ENCODE measurements around the gene RSRC1.
"Not testable (repeated sequence)": the region's sequence is repeated elsewhere in the genome, so short reads cannot be mapped to it uniquely, and the experiment has no call there.

The RSRC1 gene

DNA sequence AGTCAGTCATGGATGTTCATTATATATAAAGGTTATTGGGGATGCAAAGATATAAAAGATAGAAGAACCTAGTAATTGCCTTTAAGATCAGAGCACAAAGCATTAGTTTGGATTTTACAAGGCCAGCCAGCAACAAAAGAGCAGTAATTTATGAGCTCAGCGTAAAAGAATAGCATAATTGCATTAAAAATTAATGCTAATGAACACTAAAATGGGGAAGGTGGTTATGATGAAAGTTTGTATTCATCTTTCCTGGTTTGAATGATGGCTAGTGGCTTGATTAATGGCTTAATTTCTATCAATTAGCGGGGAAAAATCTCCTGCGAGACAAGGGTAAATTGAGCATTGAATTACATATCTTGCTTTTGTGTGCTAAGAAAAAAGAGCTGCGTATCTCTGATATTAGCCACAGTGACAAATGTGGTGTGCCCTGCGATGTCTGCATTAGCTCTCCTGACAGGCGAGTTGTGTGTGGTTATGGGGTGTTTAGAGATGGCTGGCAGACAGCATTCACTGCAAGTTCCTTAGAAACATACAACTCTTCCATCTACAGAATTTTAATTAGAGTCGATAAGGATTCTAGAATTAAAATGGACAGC, 418.3 kb downstream of the RSRC1 start:
- no peak for DNase-seq (ENCODE audit: low read depth in 2 of 2)

DNA sequence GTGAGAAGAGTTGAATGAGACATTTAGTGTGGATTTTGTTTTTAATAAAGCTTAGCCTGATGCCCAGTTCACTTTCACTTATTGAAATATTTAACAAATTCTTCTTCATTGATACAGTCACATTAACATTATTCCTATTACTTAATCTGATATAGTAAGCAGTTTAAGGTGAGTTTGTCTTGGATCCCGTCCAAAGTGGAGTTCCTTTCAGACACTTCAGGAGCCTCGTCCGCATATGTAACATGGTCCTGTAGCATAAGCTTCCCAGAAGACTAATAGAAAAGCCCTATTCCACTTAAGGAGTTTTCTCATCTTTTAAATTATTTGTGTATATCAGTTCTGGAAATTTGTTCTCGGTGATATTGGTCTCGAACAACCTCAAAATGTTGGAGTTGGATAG, 421.4 kb downstream of the RSRC1 start:
- DNase-seq (ENCODE audit: low read depth in 2 of 2), result no peak

DNA sequence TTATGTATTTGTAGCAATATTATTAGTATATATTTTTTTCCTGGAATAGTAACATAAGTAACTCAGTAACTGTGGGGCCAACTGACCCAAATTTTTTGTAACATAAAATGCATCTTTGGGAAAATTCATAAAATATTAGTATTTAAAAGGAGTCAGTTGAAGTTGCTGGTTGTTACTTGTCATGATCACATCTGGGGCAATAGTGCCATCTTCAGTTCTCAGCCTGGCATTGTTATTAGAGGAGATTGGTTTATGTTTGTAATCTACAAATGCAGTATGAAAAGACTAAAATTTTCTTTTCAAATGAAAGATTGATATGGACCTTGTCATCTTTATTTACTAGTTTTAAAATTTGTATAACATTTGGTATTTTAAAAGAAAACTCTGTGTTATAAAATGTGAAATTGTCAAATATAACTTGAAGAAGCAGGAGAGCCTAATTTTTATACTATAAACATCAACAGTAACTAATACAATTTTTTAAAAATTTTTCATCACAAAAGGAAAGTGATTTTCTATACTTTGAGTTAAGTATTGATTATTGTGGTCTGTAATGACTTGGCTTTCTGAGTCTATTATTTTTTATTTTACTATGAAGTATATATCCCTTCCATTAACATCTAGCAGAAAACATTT, 422.3 kb downstream of the RSRC1 start:
- DNase-seq (ENCODE audit: low read depth in 2 of 2), result no peak

DNA sequence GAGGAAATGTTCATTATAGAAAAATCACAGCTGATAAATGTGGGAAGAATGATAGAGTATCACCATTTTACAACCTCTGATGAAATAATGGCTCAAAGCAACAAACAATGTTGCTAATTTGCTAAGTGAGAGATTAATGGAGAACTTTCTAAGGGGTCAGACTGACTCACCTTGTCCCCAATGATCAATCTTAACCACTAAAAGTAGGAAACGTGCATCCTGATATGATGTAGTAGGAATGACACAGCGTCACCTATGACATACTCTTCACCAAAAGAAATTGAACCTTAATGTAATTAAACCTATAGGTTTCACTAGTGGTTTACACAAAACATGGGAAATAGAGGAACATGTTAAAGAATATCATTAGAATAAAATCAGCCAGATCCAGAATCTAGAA, 426.0 kb downstream of the RSRC1 start:
- no peak for DNase-seq (ENCODE audit: low read depth in 2 of 2)

DNA sequence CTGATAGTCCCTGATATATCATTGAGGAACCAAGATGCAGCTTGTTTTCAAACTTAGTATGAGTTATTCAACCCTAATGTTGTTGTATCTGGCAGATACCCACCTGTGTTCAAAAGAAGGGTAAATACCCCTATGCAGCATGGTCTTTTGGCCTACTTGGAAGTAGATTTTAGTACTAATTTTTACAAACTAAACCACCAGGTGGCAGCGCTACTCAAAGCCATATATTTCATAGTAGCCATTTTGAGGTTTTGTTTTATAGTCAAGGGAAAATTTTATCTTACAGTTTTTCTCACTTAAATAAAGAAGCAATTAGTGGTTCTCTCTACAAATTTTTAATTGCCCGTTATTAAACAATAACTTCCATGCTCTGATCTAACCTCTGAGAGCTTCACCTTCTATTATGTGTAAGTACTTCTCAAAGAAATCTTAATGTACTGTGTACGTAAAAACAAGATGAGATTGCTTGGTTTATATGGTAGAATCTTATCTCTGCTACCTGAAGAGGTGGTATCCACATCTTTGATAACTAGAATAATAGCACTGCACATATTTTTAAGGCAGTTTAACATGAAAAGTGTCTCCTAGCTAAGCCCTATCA, 429.6 kb downstream of the RSRC1 start:
- DNase-seq (ENCODE audit: low read depth in 2 of 2), result peak in 1 of 2 donors; percentile 5

DNA sequence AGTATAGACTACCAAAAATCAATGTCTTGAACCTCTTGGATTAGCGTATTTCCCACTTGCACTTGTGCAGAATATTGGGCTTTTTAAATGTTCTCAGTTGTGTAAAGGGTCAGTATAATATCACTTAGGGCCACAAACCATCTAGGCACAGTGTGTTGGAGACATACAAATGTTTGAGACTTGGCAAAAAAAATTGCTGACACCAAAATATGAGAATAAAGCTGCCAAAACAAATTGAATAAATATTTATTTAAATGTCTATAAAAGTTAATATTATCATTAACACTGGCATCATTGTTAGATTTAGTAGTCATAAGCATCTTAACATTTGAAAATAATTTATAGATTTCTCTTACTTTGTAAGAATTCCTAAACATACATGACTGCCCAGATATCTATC, 430.2 kb downstream of the RSRC1 start:
- no peak for DNase-seq (ENCODE audit: low read depth in 2 of 2)

DNA sequence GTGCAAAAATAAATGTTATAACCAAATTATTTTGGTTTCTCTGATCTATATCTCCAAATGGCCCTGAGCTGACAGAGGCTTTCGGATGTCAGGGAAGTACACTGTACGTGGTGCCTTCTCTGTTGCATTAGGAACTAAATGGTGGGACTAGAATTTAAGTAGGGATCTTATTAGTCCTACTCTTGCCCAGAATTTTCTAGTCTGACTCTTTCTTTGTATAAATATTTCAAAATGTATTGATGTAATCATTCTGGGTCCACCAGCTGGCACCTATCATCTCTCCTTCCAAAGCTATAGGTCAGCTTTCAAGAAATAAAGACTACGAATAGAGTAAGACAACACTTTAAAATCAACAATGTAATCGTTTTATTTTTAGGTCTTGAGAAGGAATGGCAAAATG, 438.8 kb downstream of the RSRC1 start:
- DNase-seq (ENCODE audit: low read depth in 2 of 2), result no peak

DNA sequence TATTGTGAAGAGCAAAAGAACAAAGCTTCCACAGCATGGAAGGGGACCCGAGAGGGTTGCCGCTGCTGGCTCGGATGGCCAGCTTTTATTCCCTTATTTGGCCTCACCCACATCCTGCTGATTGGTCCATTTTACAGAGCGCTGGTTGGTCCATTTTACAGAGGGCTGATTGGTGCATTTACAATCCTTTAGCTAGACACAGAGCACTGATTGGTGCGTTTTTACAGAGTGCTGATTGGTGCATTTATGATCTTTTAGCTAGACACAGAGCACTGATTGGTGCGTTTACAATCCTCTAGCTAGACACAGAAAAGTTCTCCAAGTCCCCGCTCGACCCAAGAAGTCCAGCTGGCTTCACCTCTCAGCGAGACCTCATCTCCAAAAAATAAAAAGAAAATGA, 440.0 kb downstream of the RSRC1 start:
- DNase-seq (ENCODE audit: low read depth in 2 of 2), result not testable (repeated sequence)

DNA sequence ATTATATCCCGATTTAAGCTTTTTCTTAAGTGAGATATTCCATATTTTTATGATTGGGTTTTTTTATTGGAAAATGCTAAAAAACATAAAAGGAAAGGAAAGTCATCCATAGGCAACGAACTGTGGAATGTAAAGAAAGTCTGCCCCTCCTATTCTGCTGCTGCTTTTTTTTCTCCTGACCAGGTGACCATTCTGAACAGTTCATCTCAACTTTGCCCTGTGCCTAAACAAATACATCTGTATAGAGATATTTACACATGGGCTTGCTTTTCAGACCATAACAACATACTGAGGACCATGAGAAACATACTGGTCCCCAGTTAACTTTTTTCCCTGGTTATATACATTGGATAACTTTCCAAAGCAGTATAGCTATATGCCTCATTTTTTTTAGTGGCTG, 442.2 kb downstream of the RSRC1 start:
- no peak for DNase-seq (ENCODE audit: low read depth in 2 of 2)

DNA sequence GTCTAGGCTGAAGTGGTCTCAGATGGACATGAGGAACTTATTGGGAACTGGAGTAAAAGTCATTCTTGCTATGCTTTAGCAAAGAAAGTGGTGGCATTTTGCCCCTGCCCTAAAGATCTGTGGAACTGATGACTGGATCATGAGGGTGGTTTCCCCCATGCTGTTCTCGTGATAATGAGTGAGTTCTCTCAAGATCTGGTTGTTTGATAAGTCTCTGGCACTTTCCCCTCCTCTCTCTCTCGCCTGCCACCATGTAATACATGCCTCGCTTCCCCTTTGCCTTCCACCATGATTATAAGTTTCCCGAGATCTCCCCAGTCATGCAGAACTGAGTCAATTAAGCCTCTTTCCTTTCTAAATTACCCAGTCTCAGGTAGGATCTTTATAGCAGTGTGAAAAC, 449.6 kb downstream of the RSRC1 start:
- no peak for DNase-seq (ENCODE audit: low read depth in 2 of 2)

DNA sequence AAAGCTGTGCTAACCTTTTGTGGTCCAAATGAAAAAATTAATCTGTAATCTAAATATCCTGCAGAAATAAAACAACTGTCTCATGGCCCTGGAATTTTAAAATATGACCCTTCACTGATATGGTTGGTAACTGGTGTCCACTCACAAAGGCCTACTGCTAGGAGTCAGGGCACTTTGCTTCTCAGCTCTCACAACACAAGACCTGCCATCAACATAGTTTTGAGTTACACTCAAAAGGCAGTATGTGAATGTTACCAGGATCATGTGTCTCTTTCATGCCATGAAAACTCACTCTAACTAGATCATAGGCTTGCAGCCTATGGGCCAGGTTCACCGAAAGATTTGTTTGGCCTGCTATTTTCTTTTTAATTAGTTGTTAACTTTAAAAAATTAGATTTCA, 451.1 kb downstream of the RSRC1 start:
- no peak for DNase-seq (ENCODE audit: low read depth in 2 of 2)

DNA sequence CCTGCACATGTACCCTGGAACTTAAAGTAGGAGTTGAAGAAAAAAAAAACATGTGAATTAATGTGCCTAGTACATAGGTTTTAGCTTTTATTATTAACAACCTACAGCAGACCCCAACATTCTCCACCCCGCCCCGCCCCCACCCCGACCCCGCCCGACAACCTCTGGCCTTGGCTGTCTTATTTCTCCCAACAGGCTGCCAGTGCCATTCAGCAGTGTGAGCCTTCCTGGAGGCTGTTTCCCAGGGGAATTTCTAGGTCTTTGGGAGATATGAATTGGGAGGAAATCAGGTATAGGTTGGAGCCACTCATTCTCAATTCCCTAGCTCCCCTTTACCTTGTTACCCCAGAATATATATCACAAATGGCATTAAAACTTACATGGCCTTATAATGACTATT, 452.8 kb downstream of the RSRC1 start:
- no peak for DNase-seq (ENCODE audit: low read depth in 2 of 2)

DNA sequence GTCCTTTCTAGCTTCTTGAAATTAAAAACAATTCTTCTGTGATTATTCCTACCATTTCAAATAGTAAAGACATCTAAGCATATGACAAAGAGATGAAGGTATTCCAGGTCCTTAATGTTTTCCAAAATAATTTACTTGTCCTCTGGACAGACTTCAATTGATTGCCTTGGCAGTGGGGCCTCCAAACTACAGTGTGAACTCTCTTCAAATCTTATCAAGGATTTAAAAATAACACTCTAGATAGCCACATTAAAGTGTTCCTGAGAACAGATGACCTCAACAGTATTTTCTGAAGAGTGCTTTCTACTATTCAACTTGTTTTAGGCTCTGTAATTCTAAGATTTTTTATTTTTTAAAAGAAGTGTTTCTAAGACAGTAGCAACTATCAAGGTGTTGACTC, 453.2 kb downstream of the RSRC1 start:
- no peak for DNase-seq (ENCODE audit: low read depth in 2 of 2)

DNA sequence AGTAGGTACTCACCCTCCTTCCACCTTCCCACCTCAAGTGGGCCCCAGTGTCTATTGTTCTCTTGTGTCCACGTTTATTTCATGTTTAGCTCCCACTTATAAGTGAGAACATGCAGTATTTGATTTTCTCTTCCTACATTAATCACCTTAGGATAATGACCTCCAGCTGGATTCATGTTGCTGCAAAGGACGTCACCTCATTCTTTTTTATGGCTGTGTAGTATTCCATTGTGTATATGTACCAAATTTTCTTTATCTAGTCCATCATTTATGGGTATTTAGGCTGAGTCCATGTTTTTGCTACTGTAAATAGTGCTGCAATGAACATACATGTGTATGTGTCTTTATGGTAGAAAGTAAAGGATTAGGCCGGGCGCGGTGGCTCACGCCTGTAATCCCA, 455.2 kb downstream of the RSRC1 start:
- no peak for DNase-seq (ENCODE audit: low read depth in 2 of 2)

DNA sequence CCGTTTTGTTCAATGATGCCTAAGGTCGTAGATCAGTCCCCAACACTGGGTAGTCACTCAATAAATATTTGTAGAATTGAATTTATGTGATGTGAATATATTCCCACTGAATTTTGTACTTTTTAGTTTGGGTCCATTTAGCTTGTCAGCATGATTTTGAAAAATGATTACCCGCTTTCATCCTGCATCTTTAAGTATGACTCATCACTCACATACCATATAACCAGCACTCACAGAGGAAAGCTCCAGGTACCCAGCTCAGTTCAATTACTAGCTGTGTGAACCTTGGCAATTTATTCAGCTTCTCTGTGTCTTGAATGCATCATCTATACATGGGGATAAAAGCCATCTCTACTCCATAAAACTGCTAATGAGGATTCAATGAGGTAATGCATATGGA, 458.9 kb downstream of the RSRC1 start:
- DNase-seq (ENCODE audit: low read depth in 2 of 2), result no peak

DNA sequence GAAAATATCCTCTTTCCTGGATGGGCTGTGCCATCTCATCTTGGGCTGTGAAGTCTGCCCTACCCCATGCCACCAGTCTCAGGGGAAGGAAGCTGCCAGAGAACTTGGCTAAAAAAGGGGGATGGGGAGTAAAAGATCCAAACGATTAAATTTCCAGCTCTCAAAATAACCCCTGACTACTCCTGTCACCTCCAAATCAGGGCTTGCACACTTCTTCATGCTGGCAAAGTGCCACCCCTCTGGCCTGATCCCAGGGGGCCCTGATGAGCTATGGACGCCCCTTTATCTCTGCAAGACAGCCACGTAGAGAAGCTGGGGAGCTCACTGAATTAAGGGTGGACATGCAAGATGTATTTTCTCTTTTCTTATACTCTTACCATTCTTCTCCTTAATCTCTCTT, 459.9 kb downstream of the RSRC1 start:
- DNase-seq (ENCODE audit: low read depth in 2 of 2), result no peak

DNA sequence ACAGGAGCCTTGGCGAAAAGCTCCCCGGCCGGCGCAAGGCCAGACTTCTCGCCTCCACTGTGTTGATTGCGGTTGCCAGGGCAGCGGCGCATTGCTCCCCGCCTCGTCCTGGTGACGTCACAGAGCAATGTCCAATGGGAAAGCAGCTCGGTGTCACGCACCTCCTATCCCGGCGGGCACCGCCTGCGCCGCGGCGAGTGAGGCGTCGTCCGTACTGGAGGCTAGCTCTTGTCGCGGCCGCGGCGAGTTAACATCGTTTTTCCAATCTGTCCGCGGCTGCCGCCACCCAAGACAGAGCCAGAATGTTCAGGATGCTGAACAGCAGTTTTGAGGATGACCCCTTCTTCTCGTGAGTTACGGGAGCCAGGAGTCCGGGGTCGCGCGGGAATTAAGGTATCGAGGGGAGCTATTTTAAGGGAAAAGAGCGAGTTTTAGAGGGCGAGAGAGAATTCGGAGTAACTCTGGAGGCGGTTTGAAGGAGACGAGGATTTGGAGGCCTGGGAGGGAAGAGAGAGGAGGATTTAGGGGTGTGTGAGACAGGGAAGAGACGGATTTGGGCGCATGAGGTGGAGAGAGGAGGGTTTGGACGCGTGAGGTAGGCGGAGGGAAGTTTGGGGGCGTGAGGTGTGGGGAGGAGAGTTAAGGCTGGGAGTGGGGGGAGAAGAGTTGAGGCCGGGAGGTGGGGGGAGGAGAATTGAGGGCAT, 461.3 kb downstream of the RSRC1 start, which contains the start of gene MLF1:
Gene MLF1, plus strand, starts transcription at position 196 of the 704 bp plus-strand sequence. Its CDS starts 107 bp downstream, at position 303.
- DNase-seq (ENCODE audit: low read depth in 2 of 2), result peak; percentile 64 to 68

DNA sequence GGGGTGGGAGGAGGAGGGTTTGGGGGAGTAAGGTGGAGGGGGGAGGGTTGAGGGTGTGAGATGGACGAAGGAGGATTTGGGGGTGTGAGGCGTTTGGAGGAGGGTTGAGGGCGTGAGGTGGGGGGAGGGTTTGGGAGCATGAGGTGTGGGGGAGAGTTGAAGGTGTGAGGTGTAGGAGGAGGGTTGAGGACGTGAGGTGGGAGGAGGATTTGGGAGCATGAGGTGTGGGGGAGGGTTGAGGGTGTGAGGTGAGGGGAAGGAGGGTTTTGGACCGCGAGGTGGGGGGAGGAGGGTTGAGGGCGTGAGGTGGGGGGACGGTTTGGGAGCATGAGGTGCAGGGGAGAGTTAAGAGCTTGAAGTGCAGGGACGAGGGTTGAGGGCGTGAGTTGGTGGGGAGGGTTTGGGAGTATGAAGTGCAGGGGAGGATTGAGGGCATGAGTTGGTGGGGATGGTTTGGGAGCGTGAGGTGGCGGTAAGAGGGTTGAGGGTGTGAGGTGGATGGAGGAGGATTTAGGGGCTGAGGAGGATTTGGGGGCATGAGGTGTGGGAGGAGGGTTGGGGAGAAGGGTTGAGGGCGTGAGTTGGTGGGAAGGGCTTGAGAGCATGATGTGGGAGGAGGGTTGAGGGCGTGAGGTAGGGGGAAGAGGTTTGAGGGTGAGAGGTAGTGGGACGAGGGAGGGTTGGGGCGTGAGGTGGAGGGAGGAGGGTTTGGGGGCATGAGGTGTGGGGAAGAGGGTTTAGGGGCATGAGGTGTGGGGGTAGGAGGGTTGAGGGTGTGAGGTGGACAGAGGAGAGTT, 462.3 kb downstream of the RSRC1 start:
- no peak for DNase-seq (ENCODE audit: low read depth in 2 of 2)

DNA sequence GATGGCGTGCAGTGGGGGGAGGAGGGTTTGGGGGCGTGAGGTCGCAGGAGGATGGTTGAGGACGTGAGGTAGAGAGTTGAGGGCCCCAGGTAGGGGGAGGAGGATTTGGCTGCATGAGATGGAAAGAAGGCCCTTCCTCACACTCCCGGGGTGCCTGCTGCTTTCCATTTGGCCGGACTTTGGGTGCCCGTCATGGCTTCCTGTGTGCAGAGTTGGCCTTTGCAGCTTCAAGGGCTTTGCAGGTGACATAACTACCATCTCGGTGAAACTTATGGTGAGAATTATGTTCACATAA, 462.8 kb downstream of the RSRC1 start:
- DNase-seq (ENCODE audit: low read depth in 2 of 2), result no peak

DNA sequence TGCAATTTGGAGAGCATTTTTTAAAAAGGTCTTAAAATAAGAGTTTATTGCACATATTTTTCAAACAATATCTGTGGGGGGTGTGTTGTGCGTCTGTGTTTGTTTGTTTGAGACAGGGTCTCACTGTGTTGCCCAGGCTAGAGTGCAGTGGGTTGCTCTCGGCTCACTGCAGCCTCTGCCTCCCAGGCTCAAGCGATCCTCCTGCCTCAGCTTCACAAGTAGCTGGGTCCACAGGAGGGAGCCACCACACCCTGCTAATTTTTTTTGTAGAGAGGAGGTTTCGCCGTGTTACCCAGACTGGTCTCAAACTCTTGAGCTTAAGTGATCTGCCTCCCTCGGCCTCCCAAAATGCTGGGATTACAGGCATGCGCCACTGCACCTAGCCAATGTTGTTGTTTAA, 463.8 kb downstream of the RSRC1 start:
- no peak for DNase-seq (ENCODE audit: low read depth in 2 of 2)

DNA sequence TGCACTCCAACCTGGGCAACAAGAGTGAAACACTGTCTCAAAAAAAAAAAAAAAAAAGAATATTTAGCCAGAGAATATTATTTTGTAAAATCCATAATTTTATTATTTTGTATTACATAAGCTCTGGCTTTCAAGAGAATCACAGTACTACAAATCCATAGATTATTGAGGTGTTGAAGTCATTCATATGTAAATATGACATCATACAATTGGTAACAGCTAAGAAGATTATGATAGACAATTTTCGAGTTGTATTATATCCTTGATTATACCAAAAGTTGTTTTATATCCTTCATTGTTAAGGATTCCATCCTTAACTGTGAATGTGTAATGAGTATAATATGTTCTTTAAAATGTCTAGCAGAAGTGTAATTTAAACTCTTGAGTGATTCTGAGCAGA, 464.8 kb downstream of the RSRC1 start:
- no peak for DNase-seq (ENCODE audit: low read depth in 2 of 2)

DNA sequence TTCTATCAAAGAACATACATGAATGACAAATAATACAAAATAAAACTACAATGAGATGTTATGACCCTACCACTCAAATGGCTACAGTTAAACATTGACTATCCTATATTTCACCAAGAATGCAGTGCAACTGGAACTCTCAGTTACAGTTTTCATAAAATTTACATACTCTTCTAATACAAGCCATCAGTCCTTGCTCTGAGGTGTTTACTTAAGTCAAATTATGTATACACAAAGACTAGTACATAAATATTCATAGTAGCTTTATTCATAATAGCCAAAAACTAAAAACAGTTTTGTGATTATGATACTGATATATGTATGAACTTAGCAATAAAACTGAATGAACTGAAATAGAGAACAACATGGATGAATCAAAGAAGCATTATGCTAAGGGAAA, 480.3 kb downstream of the RSRC1 start:
- DNase-seq (ENCODE audit: low read depth in 2 of 2), result no peak
